ENCODE results near the gene ZNF497.

ZNF497 gene

DNA sequence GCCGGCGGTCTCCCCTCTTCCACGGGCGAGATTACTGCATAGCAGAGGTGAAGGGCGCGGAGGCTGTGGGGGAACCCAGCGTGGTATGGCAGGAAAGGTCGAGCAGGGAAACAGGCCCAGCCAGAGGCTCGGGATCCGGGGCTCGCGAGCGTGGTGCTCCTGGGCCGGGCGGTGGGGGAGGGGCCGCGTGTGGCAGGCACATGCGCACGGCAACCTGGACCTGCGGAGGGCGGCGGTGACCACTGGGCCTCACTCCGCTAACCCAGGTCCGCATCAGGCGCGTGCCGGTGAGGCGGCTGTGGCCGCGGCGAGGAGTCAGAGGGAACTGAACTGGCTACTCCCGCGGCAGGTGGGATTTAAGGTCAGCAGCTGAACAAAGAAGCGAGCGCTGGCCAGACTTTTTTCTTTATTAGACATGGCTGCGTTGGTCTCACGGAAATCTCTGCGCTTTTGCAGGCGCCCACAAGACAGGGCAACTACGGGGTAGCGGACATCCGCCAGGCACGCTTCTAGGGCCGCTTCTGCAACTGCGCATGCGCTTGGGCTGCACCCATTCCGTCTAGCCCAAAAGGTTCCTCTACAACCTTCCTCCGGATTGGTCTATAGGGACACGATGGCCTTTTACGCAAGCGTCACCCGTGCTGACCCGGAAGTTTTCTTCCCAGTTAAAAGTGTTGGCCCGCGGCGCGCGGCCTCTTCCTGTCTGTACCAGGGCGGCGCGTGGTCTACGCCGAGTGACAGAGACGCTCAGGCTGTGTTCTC is 24.2 kb upstream of the ZNF497 start, which contains the start of gene RPS5:
TSS of gene RPS5 (plus strand) at position 694 of the 762 bp plus-strand sequence. CDS start 869 bp downstream, outside the sequence.
- Mint-ChIP-seq H3K4me1 (peaks cover 56% of the 10 kb centered on the region), H3K27me3 (ENCODE audit: low read depth, poor library complexity) (no peaks in the 10 kb centered on the region), H3K36me3 (ENCODE audit: low read depth) (peaks cover 26% of the 10 kb centered on the region), H3K4me3 (peak within 1 kb of the TSS; percentile 96), H3K27ac (peak within 1 kb of the TSS; percentile 99), H3K9me3 (no peaks in the 10 kb centered on the region)
- DNase-seq = peak; percentile 91
- TF ChIP-seq, protein P1, sequence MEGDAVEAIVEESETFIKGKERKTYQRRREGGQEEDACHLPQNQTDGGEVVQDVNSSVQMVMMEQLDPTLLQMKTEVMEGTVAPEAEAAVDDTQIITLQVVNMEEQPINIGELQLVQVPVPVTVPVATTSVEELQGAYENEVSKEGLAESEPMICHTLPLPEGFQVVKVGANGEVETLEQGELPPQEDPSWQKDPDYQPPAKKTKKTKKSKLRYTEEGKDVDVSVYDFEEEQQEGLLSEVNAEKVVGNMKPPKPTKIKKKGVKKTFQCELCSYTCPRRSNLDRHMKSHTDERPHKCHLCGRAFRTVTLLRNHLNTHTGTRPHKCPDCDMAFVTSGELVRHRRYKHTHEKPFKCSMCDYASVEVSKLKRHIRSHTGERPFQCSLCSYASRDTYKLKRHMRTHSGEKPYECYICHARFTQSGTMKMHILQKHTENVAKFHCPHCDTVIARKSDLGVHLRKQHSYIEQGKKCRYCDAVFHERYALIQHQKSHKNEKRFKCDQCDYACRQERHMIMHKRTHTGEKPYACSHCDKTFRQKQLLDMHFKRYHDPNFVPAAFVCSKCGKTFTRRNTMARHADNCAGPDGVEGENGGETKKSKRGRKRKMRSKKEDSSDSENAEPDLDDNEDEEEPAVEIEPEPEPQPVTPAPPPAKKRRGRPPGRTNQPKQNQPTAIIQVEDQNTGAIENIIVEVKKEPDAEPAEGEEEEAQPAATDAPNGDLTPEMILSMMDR (IDR thresholded peaks at IDR 0.05) = no peak

DNA sequence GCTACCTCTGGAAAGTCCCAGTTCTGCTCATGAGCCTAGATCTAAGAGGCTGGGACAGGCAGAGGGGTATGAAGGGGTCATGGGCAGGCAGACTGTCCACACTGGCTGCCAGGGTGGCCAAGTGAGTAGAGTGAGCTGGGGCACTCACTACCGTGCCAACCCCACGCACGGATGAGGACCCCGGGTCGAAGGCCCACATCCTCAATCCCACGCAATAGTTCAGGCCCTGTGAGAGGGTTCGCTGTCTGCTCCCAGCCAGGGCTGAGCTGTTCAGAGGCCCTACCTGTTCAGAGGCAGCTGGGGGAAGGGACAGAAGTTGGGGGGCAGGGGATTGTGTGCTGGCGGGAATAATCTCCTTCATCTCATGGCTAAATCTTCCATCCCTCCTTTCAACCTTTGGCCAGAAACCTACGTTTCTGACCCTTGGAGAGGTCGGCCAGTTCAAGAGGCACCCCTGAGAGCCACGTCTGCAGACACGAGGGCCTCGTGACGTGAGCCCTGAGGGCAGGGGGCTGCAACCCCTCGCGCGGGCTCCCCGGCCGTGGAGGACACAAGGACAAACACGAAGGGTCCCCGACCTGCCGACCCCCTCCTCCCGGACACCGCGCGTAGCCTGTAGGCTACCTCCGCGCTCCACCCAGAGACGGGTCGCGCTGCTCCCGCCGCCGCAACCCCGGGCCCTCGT is 23.5 kb upstream of the ZNF497 start:
- DNase-seq = no peak
- H3K4me1 Mint-ChIP-seq = peaks cover 56% of the 10 kb centered on the region
- peaks cover 24% of the 10 kb centered on the region for H3K36me3 Mint-ChIP-seq (ENCODE audit: low read depth)
- no peaks in the 10 kb centered on the region for H3K27me3 Mint-ChIP-seq (ENCODE audit: low read depth, poor library complexity)
- no peaks in the 10 kb centered on the region for H3K9me3 Mint-ChIP-seq
- H3K4me3 Mint-ChIP-seq = peak overlapping the region; percentile 96
- peak overlapping the region; percentile 99 for H3K27ac Mint-ChIP-seq
- TF ChIP-seq, protein P1 (IDR thresholded peaks at IDR 0.05) = no peak

DNA sequence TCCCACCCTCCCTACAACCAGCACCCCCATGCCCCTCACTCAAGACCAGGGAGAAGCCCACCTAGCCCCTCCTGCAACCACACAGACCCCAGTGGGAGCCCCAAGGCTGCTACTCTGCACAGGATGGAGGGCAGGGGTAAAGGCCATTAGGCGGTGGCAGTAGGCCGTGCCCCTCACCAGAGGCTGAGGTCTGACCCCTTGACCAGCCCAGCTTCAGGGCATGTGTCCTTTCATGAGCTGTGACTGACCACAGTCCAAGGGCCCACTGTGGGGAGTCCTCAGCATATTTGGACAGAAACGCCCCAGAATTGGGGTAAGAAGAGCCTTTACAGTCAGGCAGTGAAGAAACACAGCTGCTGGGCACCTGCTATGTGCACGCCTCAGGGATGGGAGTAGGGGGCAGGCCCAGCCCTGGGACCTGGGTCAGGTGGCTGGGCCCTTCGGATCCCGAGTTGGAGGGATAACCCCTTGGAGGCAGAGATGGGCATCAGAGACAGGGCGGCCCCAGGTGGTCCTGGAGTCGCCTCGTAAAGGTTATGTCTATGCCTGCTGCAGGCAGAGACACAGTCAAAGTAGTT is 22.9 kb upstream of the ZNF497 start:
- Mint-ChIP-seq H3K27me3 (ENCODE audit: low read depth, poor library complexity) (no peaks in the 10 kb centered on the region), H3K36me3 (ENCODE audit: low read depth) (peaks cover 18% of the 10 kb centered on the region), H3K27ac (peak overlapping the region; percentile 99), H3K4me1 (peaks cover 51% of the 10 kb centered on the region), H3K9me3 (no peaks in the 10 kb centered on the region), H3K4me3 (peak overlapping the region; percentile 96)
- TF ChIP-seq, protein P1 (IDR thresholded peaks at IDR 0.05) = no peak
- no peak for DNase-seq

DNA sequence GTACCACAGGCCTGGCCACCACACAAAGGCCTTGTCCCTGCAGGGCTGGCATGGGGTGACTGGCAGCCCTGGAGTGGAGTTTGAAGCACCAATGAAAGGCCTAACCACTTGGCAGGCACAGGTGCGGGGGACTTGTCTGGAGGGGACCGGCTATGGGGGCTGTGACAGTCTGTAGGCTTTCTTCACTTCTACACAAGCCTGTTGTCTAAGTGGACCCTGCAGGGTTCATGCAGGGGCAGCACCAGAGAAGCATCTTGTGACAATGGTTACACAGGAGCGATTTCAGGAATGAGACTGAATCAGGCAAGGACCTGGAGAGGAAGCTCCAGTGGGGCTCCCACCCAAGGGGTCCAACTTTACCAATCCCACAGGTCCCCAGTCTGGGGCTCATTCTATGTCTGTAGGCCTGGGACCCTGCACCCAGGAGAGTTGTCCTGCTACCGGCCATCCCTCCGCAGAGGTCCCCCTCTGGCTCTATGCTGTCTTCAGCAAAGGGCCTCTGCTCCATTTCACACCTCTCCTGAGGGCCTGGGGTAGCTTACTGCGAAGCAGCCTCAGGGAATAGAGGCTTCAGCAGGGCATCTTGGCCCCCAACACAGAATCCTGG is 20.5 kb upstream of the ZNF497 start:
- peak overlapping the region; percentile 42 for H3K4me3 Mint-ChIP-seq
- no peaks in the 10 kb centered on the region for H3K9me3 Mint-ChIP-seq
- TF ChIP-seq, protein P1 (IDR thresholded peaks at IDR 0.05) = no peak
- H3K36me3 Mint-ChIP-seq (ENCODE audit: low read depth) = peaks cover 4% of the 10 kb centered on the region
- no peak overlapping the region for H3K27ac Mint-ChIP-seq
- no peak for DNase-seq
- no peaks in the 10 kb centered on the region for H3K27me3 Mint-ChIP-seq (ENCODE audit: low read depth, poor library complexity)
- H3K4me1 Mint-ChIP-seq = peaks cover 52% of the 10 kb centered on the region

DNA sequence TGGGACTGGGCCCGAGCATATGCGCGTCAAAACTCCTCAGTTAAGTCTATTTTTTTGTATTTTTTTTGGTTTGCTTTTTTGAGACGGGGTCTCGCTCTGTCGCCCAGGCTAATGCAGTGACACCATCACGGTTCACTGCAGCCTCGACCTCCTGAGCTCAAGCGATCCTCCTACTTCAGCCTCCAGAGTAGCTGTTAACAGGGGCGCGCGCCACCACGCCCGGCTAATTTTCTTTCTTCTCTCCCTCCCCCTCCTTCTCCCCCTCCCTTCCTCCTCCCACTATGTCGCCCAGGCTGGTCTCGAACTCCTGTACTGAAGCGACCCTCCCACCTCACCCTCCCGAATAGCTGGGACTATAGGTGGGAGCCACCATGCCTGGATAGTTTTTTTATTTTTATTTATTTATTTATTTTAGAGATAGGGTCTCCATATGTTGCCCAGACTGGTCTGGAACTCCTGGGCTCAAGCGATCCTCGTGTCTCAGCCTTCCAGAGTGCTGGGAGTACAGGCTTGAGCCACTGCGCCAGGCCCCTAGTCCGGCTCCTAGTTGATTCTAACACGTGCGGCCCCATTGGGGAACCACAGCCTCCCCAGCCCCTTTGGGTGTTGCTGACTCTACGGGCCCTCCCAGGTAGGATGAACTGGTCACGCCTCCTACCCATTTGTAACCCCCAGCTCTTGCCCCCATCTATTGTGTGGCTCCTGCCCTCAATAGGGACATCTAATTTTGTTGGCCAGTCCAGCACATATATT is 19.1 kb upstream of the ZNF497 start:
- Mint-ChIP-seq H3K9me3 (no peaks in the 10 kb centered on the region), H3K36me3 (ENCODE audit: low read depth) (no peaks in the 10 kb centered on the region), H3K4me3 (peak overlapping the region; percentile 91), H3K27ac (peak overlapping the region; percentile 77), H3K4me1 (peaks cover 40% of the 10 kb centered on the region), H3K27me3 (ENCODE audit: low read depth, poor library complexity) (no peaks in the 10 kb centered on the region)
- TF ChIP-seq, protein P1 (IDR thresholded peaks at IDR 0.05) = no peak
- DNase-seq = peak; percentile 22
